GM19395 (cell line): ENCODE results near the gene LRP1.
A peak's percentile ranks its signal among the peaks of the same experiment; 100 is the strongest.

Source experiments
- ATAC-seq: cut with Tn5 transposase; IDR thresholded peaks from one replicate; pipeline ENCODE4 v1.9.1; 2021; ENCODE audit warnings: mild to moderate bottlenecking, moderate library complexity; ENCODE audit not compliant: unreplicated experiment

Gene LRP1

GRCh38 chr12:57127726-57128518, at the start of gene LRP1:
TSS of gene LRP1 (plus strand) at chr12:57128483. CDS start at chr12:57128965, 482 bp downstream.
- peak; percentile 43 for ATAC-seq

- peak; percentile 97 for ATAC-seq
These were observed 49.5 kb upstream of the LRP1 start, which contains the start of gene NEMP1 for GRCh38 chr12:57078519-57079404. TSS of gene NEMP1 (minus strand) at chr12:57078791. CDS start at chr12:57078745, 46 bp downstream.

GRCh38 chr12:57079821-57080220, 48.5 kb upstream of the LRP1 start:
- ATAC-seq, result no peak

- no peak for ATAC-seq
These were observed 47.4 kb upstream of the LRP1 start for GRCh38 chr12:57080855-57081254.

- ATAC-seq, result no peak
These were observed 42.2 kb upstream of the LRP1 start for GRCh38 chr12:57085999-57086492.

- peak; percentile 20 for ATAC-seq
These were observed 41.7 kb upstream of the LRP1 start for GRCh38 chr12:57086493-57087009.

- peak; percentile 25 for ATAC-seq
These were observed 41.1 kb upstream of the LRP1 start for GRCh38 chr12:57087010-57087690.

- ATAC-seq, result peak; percentile 40
These were observed 40.5 kb upstream of the LRP1 start for GRCh38 chr12:57087691-57088353.

- peak; percentile 58 for ATAC-seq
These were observed 39.7 kb upstream of the LRP1 start, which contains the start of gene NAB2 for GRCh38 chr12:57088354-57089270. TSS of gene NAB2 (plus strand) at chr12:57089114. CDS start at chr12:57089272, 158 bp downstream.

- ATAC-seq, result no peak
These were observed 38.7 kb upstream of the LRP1 start for GRCh38 chr12:57089271-57090245.

- no peak for ATAC-seq
These were observed 37.8 kb upstream of the LRP1 start for GRCh38 chr12:57090490-57090889.

- ATAC-seq, result no peak
These were observed 37.2 kb upstream of the LRP1 start for GRCh38 chr12:57090924-57091637.

GRCh38 chr12:57091638-57092528, 36.4 kb upstream of the LRP1 start:
- no peak for ATAC-seq

- ATAC-seq, result no peak
These were observed 35.8 kb upstream of the LRP1 start for GRCh38 chr12:57092529-57092862.

GRCh38 chr12:57092876-57093414, 35.3 kb upstream of the LRP1 start:
- ATAC-seq, result no peak
